COLO829 (cell line): Measurements from ENCODE around the gene PUM2.
"Not testable (repeated sequence)": the region's sequence is repeated elsewhere in the genome, so short reads cannot be mapped to it uniquely, and the experiment has no call there.

ENCODE experiments used
- DNase-seq: peaks from one replicate; pipeline ENCODE4 v3.0.0; 2012; ENCODE audit warnings: low spot score

The PUM2 gene

DNA sequence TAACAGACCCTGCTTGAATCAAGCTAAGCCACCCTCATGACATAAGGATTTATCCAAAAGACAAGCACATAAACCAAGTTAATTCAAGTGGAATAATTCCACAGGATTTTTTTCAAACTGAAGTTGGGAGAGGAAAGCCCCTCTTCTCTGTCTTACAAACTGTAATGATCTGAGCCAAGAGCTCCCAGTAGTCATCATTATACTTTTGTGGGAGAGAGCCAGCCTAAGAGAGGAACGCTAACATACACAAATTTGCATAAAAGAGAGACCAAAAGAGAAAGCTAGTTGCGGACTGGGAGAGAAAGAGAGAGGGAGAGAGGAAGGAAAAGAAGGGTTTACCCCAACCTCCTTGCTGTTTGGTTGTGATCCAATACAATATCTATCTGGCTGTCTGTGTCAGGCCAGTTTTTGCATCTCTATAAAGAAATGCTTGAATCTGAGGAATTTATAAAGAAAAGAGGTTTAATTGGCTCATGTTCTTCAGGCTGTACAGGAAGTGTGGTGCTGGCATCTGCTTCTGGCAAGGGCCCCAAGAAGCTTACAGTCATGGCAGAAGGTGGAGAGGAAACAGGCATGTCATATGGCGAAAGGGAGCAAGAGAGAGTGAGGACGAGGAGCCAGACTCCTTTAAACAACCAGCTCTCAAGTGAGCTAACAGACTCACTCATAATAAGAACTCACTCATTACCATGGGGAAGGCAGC lies 20.8 kb upstream of the PUM2 start:
- no peak for DNase-seq

GRCh38 chr2:20370191-20370590 lies 19.5 kb upstream of the PUM2 start:
- no peak for DNase-seq

GRCh38 chr2:20369366-20369765 lies 18.7 kb upstream of the PUM2 start:
- DNase-seq, result no peak

- DNase-seq, result no peak
These were observed 18.1 kb upstream of the PUM2 start for GRCh38 chr2:20368706-20369105.

DNA sequence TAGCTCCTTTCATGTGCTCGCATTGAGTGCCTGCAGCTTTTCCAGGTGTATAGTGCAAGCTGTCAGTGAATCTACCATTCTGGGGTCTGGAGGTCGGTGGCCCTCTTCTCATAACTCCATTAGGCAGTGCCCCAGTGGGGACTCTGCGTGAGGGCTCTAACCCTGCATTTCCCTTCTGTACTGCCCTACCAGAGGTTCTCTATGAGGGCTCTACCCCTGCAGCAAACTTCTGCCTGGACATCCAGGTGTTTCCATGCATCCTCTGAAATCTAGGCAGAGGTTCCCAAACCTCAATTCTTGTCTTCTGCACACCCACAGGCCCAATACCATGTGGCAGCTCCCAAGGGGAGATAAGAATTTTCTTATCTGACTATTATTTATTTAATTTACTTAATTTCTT lies 17.3 kb upstream of the PUM2 start:
- not testable (repeated sequence) for DNase-seq

GRCh38 chr2:20366672-20367116 lies 16.1 kb upstream of the PUM2 start:
- DNase-seq, result no peak

DNA sequence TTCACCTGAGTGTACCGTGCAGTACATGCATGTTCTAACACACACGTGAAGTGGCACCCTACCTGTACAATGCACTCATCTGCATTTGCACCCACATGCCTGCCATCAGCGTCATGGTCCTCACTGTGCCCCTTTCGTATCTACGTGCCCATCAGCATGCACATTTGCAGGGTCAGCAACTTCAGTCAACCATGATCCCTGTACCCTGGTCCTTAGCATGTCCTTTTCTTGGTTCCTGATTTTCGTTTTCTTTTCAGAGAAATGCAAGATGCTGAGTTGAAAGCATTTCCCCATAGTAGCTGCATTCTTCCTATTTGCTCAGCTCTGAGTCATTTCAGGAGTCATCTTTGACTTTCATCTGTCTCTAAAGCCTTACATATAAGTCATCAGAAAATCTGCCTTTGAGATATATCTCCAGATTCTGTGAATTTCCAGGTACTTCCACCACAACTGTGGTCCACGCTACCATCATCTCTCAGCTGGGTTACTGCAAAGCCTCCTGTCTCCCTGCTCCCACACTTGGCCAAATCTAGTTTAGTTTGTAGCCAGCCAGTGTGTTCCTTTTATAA lies 14.7 kb upstream of the PUM2 start:
- DNase-seq, result no peak

GRCh38 chr2:20363578-20363977 lies 12.9 kb upstream of the PUM2 start:
- DNase-seq, result no peak

DNA sequence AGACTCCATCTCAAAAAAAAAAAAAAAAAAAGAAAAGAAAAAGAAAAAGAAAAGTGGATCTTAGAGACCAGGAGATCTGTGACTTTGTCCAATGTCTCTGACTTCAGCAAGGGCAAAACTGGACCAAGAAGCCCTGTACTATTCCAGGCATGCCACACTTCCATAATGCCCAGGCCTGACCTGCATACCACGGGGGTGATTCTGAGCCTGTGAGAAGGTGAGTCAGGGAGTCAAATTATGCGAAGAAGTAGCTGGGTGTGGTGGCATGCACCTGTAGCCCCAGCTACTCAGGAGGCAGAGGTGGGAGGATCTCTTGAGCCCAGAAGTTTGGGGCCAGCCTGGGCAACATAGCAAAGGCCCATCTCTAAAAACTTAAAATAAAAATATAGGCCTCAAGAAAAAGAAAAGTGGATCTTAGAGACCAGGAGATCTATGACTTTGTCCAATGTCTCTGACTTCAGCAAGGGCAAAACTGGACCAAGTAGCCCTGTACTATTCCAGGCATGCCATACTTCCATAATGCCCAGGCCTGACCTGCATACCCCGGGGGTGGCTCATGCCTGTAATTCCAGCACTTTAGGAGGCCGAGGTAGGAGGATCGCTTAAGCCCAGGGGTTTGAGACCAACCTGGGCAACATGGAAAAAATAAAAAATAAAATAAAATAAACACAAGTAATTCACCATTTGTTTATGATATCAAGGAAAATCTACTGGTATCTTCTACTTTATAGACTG lies 12.2 kb upstream of the PUM2 start:
- no peak for DNase-seq

- no peak for DNase-seq
These were observed 11.2 kb upstream of the PUM2 start for GRCh38 chr2:20361893-20362292.

GRCh38 chr2:20359096-20359495 lies 8.5 kb upstream of the PUM2 start:
- no peak for DNase-seq

DNA sequence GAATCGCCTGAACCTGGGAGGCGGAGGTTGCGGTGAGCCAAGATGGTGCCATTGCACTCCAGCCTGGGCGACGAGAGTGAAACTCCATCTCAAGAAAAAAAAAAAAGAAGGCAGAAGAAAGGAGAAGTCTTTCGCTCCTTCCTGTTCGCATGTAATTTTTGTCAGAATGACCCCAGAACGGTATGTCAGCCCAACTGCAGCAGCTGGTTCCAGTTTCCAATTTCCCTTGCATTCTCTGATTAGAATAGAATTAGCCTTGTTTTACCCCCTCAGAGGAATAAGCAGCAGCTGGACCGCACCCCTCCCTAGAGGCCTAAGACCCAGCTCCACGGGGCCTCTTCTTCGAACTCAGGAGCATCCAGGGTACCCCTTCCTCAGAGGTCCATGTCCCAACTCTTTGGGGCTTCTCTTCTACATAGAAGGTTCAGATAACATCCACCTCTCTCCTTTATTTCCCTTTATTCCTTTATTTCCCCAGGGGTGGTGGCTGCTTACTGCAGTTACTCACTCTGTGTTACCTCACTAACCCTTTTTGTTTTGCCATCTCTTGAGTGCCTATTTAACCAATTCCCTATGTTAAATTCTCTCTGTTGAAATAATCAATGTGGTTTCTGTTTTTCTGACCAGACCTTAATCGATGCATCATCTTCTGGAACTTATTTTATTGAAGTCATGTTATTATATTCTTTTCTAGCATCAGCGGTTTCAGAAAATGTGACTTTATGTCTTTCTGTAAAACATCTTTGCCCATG lies 7.2 kb upstream of the PUM2 start:
- no peak for DNase-seq

DNA sequence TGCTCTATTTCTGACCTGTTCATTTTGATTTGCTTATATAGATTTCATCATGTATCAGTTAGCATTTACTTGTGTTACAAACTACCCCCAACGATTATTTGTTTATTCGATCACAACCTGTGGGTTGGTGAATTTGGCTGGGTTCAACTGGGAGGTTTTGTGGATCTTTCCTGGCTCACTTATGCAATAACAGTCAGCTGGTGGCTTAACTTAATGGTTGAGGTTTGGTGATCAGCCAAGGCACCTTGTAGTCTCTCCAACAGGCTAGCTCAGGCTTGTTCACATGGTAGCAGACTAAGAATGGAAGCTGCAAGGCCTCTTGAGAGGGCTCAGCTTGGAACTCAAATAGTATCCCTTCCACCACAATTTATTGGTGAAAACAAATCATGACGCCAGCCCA lies 5.4 kb upstream of the PUM2 start:
- no peak for DNase-seq

- DNase-seq, result no peak
These were observed 4.5 kb upstream of the PUM2 start for GRCh38 chr2:20355131-20355530.

DNA sequence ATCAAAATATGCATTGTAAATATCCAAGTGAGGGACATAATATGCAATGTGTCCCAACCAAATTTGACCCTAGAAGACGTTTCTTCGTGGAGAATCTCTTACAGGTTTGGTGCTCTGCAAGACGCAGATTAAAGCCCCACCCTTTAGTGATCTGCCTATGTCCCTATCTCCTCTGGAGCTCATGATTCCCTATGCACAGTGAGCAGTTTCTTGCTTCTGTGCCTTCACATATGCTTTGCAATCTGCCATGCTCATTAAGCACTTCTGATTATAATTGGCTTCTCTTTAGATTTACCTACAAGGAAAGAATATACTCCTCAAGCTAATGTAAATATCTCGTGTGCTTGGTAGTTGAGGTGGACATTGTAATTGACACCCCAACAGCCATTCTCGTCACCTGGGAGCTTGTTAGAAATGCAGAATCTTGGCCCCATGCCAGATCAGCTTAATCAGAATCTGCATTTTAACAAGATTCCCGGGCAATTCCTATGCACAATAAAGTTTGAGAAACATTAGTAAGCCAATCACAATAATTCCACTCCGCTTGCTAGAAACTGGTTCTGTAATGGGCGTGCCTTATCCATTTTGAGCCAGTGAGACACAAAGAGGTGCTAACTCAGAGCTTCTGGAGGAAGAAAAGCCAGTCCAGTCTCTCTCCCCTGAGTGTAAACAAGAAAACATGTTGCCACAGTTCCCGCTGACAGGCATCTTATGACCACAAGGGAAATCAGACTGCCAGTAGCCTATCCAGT lies 2.8 kb upstream of the PUM2 start:
- no peak for DNase-seq

DNA sequence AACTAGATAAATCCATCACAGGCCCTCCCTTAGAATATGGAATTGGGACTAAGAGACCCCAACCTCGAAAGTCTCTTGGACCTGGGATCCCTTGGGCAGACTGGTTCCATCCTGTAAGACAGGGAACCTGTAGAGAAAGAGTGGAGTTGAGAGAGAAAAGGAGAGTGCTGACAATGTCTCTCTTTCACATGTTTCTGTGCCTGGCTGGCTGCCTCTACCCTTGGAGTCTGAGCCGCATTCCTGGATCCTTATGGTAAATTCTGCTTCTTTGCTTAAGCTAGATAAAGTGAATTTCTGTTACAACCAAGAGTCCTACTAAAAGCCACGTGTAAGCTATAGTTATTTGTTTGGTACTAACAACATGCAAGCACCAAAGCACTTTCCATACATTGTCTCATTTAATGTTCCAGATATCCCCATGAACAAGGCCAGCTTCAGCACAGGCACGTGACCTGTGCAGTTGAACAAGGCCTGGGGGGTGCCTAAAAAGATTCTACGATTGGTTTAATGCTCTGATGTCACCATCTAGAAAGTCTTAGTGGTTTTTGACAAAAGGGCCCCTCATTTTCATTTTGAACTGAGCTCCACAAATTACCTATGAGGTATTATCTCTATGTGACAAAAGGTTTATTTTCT lies 2.1 kb upstream of the PUM2 start:
- no peak for DNase-seq

- DNase-seq, result no peak
These were observed 1.6 kb upstream of the PUM2 start for GRCh38 chr2:20352230-20352578.

DNA sequence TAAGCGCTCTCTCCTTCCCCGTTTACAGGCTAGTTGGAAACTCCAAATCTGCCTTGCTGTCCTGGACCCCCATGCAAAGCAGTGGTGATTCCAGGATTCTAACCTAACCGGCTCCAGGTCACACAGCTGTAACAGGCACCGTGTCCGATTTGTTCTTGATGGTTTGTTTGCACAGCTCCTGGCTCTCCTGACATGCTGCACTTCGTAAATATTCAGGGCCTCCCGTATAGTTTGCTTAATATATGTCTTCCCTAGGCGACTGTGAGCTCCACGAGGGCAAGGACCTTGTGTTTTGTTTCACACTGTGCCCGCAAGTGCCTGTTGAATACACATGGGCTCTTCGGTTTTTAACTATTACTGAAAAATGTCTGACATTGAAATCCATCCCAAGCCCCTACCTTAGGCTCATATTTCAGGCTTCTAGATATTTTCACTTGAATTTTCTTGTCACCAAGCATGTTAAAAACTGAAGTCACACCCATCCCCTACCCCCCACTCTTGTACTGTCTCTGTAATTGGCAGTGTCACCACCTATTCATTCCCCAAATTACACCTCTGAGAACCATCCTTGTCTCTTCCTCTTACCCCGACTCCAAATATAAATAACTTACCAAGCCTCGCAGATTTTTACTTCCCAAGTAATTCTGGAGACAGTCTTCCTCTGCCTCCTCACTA lies 1.0 kb upstream of the PUM2 start:
- no peak for DNase-seq

GRCh38 chr2:20350041-20350712 lies 467 bp downstream of the PUM2 start:
- no peak for DNase-seq

GRCh38 chr2:20349513-20349921 lies 1.1 kb downstream of the PUM2 start:
- no peak for DNase-seq
